HepG2 (cell line): ENCODE measurements around the gene KCNT1. TPM values are rescaled to one million over a fixed set of nuclear protein-coding genes. Genes with fewer than 3 reads are reported as not detected.

ENCODE experiments used
- ATAC-seq: fragments of 200-7000 bp; cut with Tn5 transposase; 3 replicates; pipeline ENCODE4 v1.9.1; 2020; ENCODE audit warnings: mild to moderate bottlenecking, moderate library complexity
- BruUV-seq: library from RNA; stranded (reverse); fragments of 400-500 nt; replicated peaks from 2 replicates; lab custom pipeline; 2021; lab: Mats Ljungman, UMichigan
- CTCF ChIA-PET: fragments of 300-600 bp; formaldehyde crosslinking; extraction: SDS; loops from one replicate; lab custom pipeline; 2021; ENCODE audit warnings: low total read pairs, inconsistent platforms, low intra/inter-chr PET ratio; lab: Yijun Ruan, JAX
- POLR2A ChIA-PET: fragments of 350-600 bp; sonication (Branson Sonifier 250); formaldehyde crosslinking; loops from one replicate; lab custom pipeline; 2020; ENCODE audit warnings: antibody characterized with exemption, inconsistent platforms; lab: Yijun Ruan, JAX
- DNase-seq: peaks from one replicate; pipeline ENCODE4 v3.0.0-alpha.2; 2015; ENCODE audit warnings: low spot score
- FAIRE-seq: peaks from 3 replicates; lab custom pipeline; 2011; peaks lifted over from hg19 to GRCh38; lab: Jason Lieb, UNC
- H2AFZ ChIP-seq: one replicate; pipeline ENCODE4 v1.6.1; 2011; ENCODE audit warnings: low read length, inconsistent platforms
- H3K27ac ChIP-seq: fragments of 300-600 bp; 3 replicates; pipeline ENCODE4 v1.8.0; 2011; ENCODE audit warnings: mixed run types, mild to moderate bottlenecking, mixed read lengths, low read length, inconsistent platforms; ENCODE audit not compliant: insufficient read depth; ENCODE audit errors: extremely low read length
- H3K27me3 ChIP-seq, 2 experiments: fragments of 200-600 bp in 1 of 2; 2 replicates in 1 of 2; 3 replicates in 1 of 2; pipeline versions ENCODE4 v1.6.0 to v1.8.0; 2011; ENCODE audit warnings: low read length in 2 of 2, mild to moderate bottlenecking in 2 of 2, moderate library complexity in 2 of 2, inconsistent platforms in 1 of 2; ENCODE audit not compliant: insufficient read depth in 2 of 2, control insufficient read depth in 1 of 2
- H3K36me3 ChIP-seq, 2 experiments: fragments of 200-600 bp in 1 of 2; replicated peaks in 1 of 2; 2 replicates in 1 of 2; 3 replicates in 1 of 2; pipeline versions ENCODE4 v1.5.1 to v1.8.0; 2011; ENCODE audit warnings: low read length in 2 of 2, inconsistent platforms in 1 of 2; ENCODE audit not compliant: insufficient read depth in 2 of 2, control insufficient read depth in 1 of 2
- H3K4me1 ChIP-seq: 2 replicates; pipeline ENCODE4 v1.5.1; 2012; ENCODE audit warnings: low read length, inconsistent platforms; ENCODE audit not compliant: insufficient read depth
- H3K4me2 ChIP-seq: 2 replicates; pipeline ENCODE4 v1.6.0; 2011; ENCODE audit warnings: low read depth, low read length, inconsistent platforms
- H3K4me3 ChIP-seq, 3 experiments: fragments of 200-600 bp in 1 of 3; sonication (generic), shearing (Covaris generic) in 1 of 3; replicated peaks in 1 of 3; 2 replicates each; pipeline ENCODE4 v1.5.1; 2011 to 2016; ENCODE audit warnings: low read length in 3 of 3, inconsistent platforms in 2 of 3, low read depth in 2 of 3, mild to moderate bottlenecking in 2 of 3, control low read depth in 1 of 3, mixed read lengths in 1 of 3; ENCODE audit not compliant: insufficient read depth in 1 of 3
- H3K79me2 ChIP-seq: one replicate; pipeline ENCODE4 v1.6.1; 2011; ENCODE audit warnings: low read length, inconsistent platforms; ENCODE audit not compliant: insufficient read depth
- H3K9ac ChIP-seq: 2 replicates; pipeline ENCODE4 v1.6.0; 2011; ENCODE audit warnings: mild to moderate bottlenecking, low read depth, low read length, inconsistent platforms; ENCODE audit not compliant: insufficient read depth
- H3K9me3 ChIP-seq: 2 replicates; pipeline ENCODE4 v1.5.1; 2012; ENCODE audit warnings: mild to moderate bottlenecking, low read length
- H4K20me1 ChIP-seq: 2 replicates; pipeline ENCODE4 v1.6.0; 2011; ENCODE audit warnings: inconsistent platforms, mild to moderate bottlenecking, low read length, moderate library complexity; ENCODE audit not compliant: insufficient read depth
- CHCHD3 ChIP-seq: sonication (generic); formaldehyde crosslinking; IDR thresholded peaks from 2 replicates; pipeline ENCODE4 v1.8.0; 2022; ENCODE audit warnings: mild to moderate bottlenecking, missing genetic modification reagents, moderate library complexity
- KDM2A ChIP-seq: sonication (generic); formaldehyde crosslinking; IDR thresholded peaks from 2 replicates; pipeline ENCODE4 v1.4.0; 2020; ENCODE audit warnings: low read depth, missing genetic modification reagents, borderline replicate concordance
- MAFK ChIP-seq, 2 experiments: IDR thresholded peaks in 1 of 2; conservative IDR thresholded peaks in 1 of 2; 2 replicates each; pipeline ENCODE4 v1.6.1; 2011; ENCODE audit warnings: improper control_type of control experiment in 2 of 2, low read length in 2 of 2
- MIER2 ChIP-seq: IDR thresholded peaks from 2 replicates; pipeline ENCODE4 v1.6.1; 2016; ENCODE audit warnings: missing biosample characterization, missing genetic modification reagents
- SOX5 ChIP-seq: IDR thresholded peaks from 2 replicates; pipeline ENCODE4 v1.6.1; 2016; ENCODE audit warnings: borderline replicate concordance
- TAF1 ChIP-seq: sonication (generic); formaldehyde crosslinking; IDR thresholded peaks from 2 replicates; pipeline ENCODE4 v1.4.0; 2020; ENCODE audit warnings: missing genetic modification reagents
- ZBTB7B ChIP-seq: sonication (generic); formaldehyde crosslinking; IDR thresholded peaks from 2 replicates; pipeline ENCODE4 v1.4.0; 2020; ENCODE audit warnings: missing genetic modification reagents
- ZFP1 ChIP-seq: IDR thresholded peaks from 2 replicates; pipeline ENCODE4 v1.6.1; 2016
- ZKSCAN5 ChIP-seq: sonication (generic); formaldehyde crosslinking; IDR thresholded peaks from 2 replicates; pipeline ENCODE4 v1.5.1; 2020; ENCODE audit warnings: mild to moderate bottlenecking, missing genetic modification reagents
- ZNF776 ChIP-seq: sonication (generic); formaldehyde crosslinking; IDR thresholded peaks from 2 replicates; pipeline ENCODE4 v1.4.0; 2020; ENCODE audit warnings: mild to moderate bottlenecking, missing genetic modification reagents
- ZNF780A ChIP-seq: sonication (generic); formaldehyde crosslinking; IDR thresholded peaks from 2 replicates; pipeline ENCODE4 v1.8.0; 2022; ENCODE audit warnings: mild to moderate bottlenecking, missing genetic modification reagents, moderate library complexity
- ZSCAN20 ChIP-seq: sonication (generic); formaldehyde crosslinking; IDR thresholded peaks from 2 replicates; pipeline ENCODE4 v1.4.0; 2020; ENCODE audit warnings: missing genetic modification reagents, mild to moderate bottlenecking, borderline replicate concordance
- WGBS: methylation state at CpG from one replicate; pipeline ENCODE4 v1.1.6; 2017; ENCODE audit warnings: low lambda C conversion rate; 5-methylcytosine and 5-hydroxymethylcytosine counted together
- in situ Hi-C: cut with HindIII; loops from 2 replicates; pipeline ENCODE4 v1.10.0; 2017; ENCODE audit warnings: low pct_unique_long_range_greater_than_20kb; ENCODE audit not compliant: extremely low pct_ligation_motif_present
- intact Hi-C: fragments of 100-400 bp; cut with micrococcal nuclease; formaldehyde crosslinking; loops from one replicate; pipeline ENCODE4 v1.10.0; 2022; ENCODE audit not compliant: unreplicated experiment
- polyA plus RNA-seq, 8 experiments: library from polyadenylated mRNA; depleted of rRNA in 3 of 8; stranded (reverse) in 7 of 8; unstranded in 1 of 8; fragments of >200 nt; fragmentation: Illumina TruSeq in 4 of 8; extraction: Trizol in 4 of 8; gene quantifications; 2 replicates each; pipeline versions ENCODE4 v1.2.1 to v1.2.3, GENCODE V29; 2011 to 2016; ENCODE audit warnings: low read depth in 4 of 8, missing spikeins in 1 of 8, mixed read lengths in 1 of 8; ENCODE audit not compliant: insufficient read depth in 1 of 8
- total RNA-seq, 5 experiments: library from RNA; depleted of rRNA; stranded (reverse); fragments of >200 nt; fragmentation: Illumina TruSeq; extraction: Trizol; gene quantifications; 2 replicates each; pipeline ENCODE4 v1.2.3, GENCODE V29; 2016; ENCODE audit warnings: low read depth in 1 of 5
- TF ChIP-seq, protein P1 (sequence below): sonication (generic); formaldehyde crosslinking; IDR thresholded peaks from 2 replicates; pipeline ENCODE4 v1.5.1; 2020; ENCODE audit warnings: missing genetic modification reagents, mild to moderate bottlenecking, borderline replicate concordance

Gene KCNT1
- total and polyA plus RNA-seq, 2 of the 13 experiments (the other 11 are each of a cell fraction or from before 2014, with no cell fraction given): not detected

DNA sequence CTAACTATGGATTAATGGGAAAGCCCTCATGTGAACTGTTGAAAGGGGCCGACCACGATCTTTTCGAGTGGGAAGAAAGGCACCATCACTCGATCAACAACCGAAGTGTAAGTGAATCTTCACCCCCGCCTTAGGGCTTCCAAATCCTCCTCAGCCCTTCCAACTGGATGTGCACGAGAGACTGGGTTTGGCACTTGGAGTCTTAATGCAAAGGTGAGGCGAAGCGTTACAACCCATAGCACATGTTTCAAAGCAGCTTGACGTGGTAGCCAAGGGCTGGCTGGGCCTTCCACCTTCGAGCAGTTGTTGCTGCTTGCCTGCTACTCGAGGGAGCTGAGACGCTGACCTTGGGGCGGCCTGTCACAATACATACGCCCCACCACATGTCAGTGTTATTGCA, 44.6 kb upstream of the KCNT1 start:
- TF ChIP-seq, protein P1, sequence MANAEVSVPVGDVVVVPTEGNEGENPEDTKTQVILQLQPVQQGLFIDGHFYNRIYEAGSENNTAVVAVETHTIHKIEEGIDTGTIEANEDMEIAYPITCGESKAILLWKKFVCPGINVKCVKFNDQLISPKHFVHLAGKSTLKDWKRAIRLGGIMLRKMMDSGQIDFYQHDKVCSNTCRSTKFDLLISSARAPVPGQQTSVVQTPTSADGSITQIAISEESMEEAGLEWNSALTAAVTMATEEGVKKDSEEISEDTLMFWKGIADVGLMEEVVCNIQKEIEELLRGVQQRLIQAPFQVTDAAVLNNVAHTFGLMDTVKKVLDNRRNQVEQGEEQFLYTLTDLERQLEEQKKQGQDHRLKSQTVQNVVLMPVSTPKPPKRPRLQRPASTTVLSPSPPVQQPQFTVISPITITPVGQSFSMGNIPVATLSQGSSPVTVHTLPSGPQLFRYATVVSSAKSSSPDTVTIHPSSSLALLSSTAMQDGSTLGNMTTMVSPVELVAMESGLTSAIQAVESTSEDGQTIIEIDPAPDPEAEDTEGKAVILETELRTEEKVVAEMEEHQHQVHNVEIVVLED (CRISPR knock-in tag): no peak
- TF ChIP-seq TAF1 (CRISPR knock-in tag): no peak
- TF ChIP-seq ZFP1 (CRISPR knock-in tag): no peak
- no peak for TF ChIP-seq ZKSCAN5 (CRISPR knock-in tag)
- TF ChIP-seq ZSCAN20: no peak
- no peak for TF ChIP-seq ZNF780A
- no peak for TF ChIP-seq MAFK (conservative IDR thresholded peaks at IDR 0.05 in 1 of 2, IDR thresholded peaks at IDR 0.05 in 1 of 2; ENCODE audit: low read length in 2 of 2)
- no peak for TF ChIP-seq CHCHD3 (CRISPR knock-in tag)
- no peak for TF ChIP-seq MIER2 (CRISPR knock-in tag)
- no peak for TF ChIP-seq KDM2A (CRISPR knock-in tag)
- no peak for TF ChIP-seq ZBTB7B (CRISPR knock-in tag)
- no peak for TF ChIP-seq ZNF776 (CRISPR knock-in tag)
- TF ChIP-seq SOX5: no peak
- DNase-seq (no peak), ATAC-seq (no peak), FAIRE-seq (no peak)
- POLR2A ChIA-PET: no interaction called here
- intact Hi-C loops (no loop called here), in situ Hi-C loops (no loop called here)
- H3K36me3 ChIP-seq: no peaks in the 10 kb centered on the region
- H3K9ac ChIP-seq: no peak overlapping the region
- BruUV-seq: no TSS peak
- H3K27ac ChIP-seq: no peak overlapping the region
- 14% methylated on average over 9 of the region's 15 CpGs for WGBS
- CTCF ChIA-PET: no interaction called here
- no peaks in the 10 kb centered on the region for H3K9me3 ChIP-seq
- no peaks in the 10 kb centered on the region for H4K20me1 ChIP-seq
- no peak overlapping the region for H3K4me3 ChIP-seq
- H3K4me2 ChIP-seq: no peak overlapping the region
- 0 out of 2 replicates have a peak, but pooled peaks cover 5% of the 10 kb centered on the region for H3K4me1 ChIP-seq
- H3K79me2 ChIP-seq: no peaks in the 10 kb centered on the region
- H2AFZ ChIP-seq: no peak overlapping the region
- peaks cover 6 to 50% of the 10 kb centered on the region in 2 experiments; a peak in 4 of 5 replicates for H3K27me3 ChIP-seq
